D721Med (cell line): Measurements from ENCODE around the gene CDH6.

ENCODE experiments used
- DNase-seq: peaks from one replicate; pipeline ENCODE4 v3.0.0; 2011; ENCODE audit warnings: low spot score; ENCODE audit not compliant: insufficient read length
- FAIRE-seq: peaks from 2 replicates; lab custom pipeline; 2011; peaks lifted over from hg19 to GRCh38; lab: Jason Lieb, UNC
- TF ChIP-seq, protein P1 (sequence below): IDR thresholded peaks from 2 replicates; pipeline ENCODE4 v1.5.1; 2012; ENCODE audit warnings: mild to moderate bottlenecking, control low read depth; ENCODE audit not compliant: insufficient read depth; ENCODE audit errors: missing control alignments

CDH6 gene

DNA sequence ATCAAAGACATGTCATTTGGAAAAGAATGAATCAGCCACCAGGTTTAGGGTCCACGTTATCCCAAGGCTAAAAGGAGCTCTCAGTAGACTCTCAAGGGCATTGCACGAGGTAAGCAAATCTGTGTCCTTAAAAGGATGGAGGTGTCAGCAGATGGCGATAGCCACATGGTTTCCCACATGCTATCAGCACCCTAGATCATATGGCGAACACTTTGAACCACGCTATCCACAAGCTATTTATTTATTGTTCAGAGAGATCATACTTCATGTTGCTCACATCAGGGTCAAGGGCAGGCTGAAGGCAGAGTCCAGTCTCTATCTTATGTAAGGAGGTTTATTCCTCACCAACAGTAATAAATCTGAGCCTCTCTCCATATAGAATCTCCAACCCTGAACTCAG lies 43.7 kb downstream of the CDH6 start:
- FAIRE-seq = no peak
- TF ChIP-seq, protein P1, sequence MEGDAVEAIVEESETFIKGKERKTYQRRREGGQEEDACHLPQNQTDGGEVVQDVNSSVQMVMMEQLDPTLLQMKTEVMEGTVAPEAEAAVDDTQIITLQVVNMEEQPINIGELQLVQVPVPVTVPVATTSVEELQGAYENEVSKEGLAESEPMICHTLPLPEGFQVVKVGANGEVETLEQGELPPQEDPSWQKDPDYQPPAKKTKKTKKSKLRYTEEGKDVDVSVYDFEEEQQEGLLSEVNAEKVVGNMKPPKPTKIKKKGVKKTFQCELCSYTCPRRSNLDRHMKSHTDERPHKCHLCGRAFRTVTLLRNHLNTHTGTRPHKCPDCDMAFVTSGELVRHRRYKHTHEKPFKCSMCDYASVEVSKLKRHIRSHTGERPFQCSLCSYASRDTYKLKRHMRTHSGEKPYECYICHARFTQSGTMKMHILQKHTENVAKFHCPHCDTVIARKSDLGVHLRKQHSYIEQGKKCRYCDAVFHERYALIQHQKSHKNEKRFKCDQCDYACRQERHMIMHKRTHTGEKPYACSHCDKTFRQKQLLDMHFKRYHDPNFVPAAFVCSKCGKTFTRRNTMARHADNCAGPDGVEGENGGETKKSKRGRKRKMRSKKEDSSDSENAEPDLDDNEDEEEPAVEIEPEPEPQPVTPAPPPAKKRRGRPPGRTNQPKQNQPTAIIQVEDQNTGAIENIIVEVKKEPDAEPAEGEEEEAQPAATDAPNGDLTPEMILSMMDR = peak; percentile 42
- no peak for DNase-seq

DNA sequence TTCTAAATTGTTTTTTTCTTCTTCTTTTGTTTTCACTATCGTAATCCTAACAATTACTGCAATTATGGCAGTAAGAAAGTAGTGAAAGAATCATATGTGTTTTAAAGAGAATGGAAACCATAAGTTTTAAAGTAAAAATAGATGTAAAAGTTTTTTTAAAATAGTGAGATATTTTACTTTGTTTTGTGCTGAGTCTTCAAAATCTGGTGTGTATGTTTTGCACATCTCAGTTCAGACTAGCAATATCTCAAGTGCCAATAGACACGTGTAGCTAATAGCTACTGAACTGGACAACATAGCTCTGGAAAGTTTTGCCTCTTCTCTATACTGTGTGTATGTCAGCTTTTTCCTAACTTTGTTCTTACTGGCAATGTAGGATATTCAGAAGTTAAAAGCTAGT lies 45.0 kb downstream of the CDH6 start:
- FAIRE-seq = no peak
- no peak for DNase-seq
- TF ChIP-seq, protein P1 = no peak

DNA sequence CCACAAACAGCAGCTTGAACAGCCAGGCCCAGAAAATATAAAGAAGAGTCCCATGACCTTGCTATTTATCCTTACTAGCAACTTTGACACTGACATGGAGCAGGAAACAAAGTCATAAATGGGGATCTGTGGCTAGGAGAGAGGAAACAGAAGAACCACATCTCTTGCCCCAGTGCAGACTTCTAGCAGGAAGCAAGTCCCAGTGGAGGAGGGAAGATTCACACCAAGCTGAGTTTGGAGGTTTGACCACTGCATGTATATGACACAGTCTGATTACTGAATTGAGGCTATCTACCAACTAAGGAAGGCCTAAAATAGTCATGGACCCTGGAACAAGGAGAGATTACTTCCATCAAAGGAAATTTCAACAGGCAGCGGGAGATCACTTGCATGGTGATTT lies 51.4 kb downstream of the CDH6 start:
- DNase-seq (no peak), FAIRE-seq (no peak)
- TF ChIP-seq, protein P1 = no peak

DNA sequence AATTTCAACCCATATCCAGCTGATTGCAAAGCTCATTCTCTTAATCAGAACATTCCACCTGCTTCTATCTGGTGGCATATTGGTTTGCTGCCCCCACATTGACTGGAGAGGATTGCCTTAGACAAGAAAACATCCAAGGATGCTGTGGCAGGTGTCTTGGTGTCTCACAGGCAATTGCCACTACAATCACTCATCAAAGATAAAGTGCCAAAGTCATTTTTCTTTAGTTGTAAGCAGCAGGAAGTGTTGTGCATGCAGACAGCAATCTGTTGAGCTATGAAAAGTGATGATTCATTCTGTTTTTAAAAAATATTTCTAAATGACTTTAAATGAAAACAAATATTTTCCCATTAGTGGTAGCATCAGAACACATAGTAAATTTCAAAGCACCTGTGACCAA lies 53.9 kb downstream of the CDH6 start:
- TF ChIP-seq, protein P1 = no peak
- DNase-seq = no peak
- FAIRE-seq = no peak

DNA sequence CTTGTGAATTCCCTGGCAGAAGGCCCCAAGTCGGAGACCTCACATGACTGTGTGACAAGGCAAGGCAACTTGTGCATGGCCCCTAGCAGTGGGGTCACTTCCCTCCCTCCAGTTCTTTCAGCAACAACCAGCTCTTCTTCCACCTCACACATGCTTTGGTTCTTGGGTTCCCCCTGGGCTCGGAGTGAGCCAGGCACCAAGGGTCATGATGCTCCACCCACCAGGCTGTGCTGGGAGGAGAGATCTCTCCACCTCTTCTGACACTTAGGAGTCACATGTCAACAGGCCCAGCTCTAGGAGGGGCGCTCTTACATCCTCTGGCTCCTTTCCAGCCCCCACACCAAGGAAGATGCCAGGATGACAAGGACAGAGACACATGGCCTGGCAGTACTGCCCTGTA lies 56.7 kb downstream of the CDH6 start:
- no peak for DNase-seq
- FAIRE-seq = no peak

DNA sequence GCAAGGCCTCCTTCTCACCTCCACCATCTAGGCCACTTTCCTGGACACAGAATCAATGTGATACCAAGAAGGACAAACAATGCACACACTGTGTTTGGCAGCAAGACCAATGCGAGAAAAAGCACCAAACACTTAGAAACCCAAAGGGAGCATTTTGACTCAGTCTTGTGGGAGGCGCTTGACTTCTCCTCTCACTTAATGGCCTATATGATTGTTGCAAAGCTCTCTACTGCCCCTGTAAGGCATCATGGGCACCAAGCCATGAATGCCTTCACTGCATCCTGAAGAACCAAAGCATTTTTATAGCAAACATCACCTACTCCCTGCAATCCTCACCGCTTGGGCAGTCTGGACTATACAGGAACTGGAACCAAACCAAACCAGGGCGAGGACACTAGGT lies 57.5 kb downstream of the CDH6 start:
- TF ChIP-seq, protein P1 = no peak
- FAIRE-seq (no peak), DNase-seq (no peak)

More for the DNA sequence above, 56.7 kb downstream of the CDH6 start:
- TF ChIP-seq, protein P1 = no peak

DNA sequence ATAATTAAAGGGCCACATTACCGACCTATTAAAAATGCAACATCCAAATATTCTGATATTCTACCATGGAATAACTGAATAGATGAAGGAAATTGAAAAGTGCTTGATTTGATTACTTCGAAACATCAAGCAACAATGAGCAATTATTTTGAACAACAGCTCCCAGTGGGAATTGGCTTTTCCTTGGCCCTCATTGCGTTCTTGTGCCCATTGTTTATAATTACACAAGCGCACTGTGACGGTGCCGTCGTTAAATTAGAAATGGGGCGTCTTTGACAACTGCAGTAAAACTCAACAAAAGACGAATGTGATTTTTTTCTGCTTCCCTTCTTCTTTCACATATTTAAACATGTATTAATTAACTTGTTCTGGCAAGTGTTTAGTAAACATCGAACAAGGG lies 61.6 kb downstream of the CDH6 start:
- FAIRE-seq (no peak), DNase-seq (no peak)
- TF ChIP-seq, protein P1 = no peak
